Epidermal melanocyte (primary cell): ENCODE measurements around the gene FAM171A1.
"Not testable (repeated sequence)": the region's sequence is repeated elsewhere in the genome, so short reads cannot be mapped to it uniquely, and the experiment has no call there.

Source experiments
- DNase-seq: peaks from one replicate; pipeline ENCODE4 v3.0.0; 2011; ENCODE audit warnings: low spot score; ENCODE audit not compliant: insufficient read length

Gene FAM171A1

DNA sequence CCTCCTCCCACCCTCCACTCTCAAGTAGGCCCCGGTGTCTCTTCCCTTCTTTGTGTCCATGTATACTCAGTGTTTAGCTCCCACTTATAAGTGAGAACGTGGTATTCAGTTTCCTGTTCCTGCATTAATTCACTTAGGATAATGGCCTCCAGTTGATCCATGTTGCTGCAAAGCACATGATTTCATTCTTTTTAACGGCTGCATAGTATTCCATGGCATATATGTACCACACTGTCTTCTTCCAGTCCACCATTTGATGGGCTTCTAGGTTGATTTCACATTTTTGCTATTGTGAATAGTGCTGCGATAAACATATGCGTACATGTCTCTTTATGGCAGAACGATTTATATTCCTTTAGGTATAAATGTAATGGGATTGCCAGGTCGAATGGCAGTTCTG lies 51.0 kb downstream of the FAM171A1 start:
- no peak for DNase-seq

DNA sequence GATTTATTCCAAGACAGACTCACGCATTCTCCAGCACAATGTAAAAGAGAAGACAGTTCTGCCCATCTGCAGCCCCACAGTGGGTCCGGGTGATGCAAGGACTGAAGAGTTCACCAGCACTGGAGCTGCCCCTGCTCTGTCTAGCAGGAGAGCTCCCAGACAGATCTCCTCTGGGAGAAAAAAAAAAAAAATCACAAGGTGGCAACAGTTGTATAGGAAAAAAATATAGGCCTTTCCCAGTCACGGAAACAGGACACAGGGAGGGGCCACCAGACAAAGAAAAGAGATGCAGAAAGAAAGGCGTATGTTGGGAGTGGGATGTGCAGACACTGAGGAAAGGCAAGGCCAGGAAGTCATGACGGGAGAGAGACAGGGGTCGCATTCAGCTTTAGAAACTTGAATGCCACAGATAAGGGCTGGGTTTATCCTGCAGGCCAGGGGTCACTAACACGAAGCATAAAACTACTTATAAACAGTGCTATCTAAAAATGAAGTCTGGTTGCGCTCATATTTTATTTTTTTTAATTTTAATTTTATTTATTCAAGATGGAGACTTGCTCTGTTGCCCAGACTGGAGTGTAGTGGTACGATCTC lies 54.1 kb downstream of the FAM171A1 start:
- DNase-seq = no peak

GRCh38 chr10:15316145-15316544 lies 54.9 kb downstream of the FAM171A1 start:
- no peak for DNase-seq

DNA sequence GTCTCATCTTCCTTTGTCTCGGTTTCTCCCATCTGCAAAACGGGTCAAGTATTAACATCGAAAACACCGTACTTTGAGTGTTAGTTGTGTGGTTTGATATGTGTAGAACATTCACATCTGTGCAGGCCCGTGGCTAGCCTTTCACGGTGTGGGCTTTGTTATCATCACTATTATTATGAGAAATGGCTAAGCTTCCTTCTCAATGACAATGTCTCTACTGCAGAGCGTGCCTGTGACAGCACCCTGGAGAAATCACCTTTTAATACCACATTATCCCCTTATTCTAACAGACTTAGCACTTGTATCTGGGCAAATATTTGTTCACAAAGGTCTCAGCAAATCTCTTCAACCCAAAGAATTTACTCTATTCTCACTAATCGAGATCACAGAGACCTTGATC lies 55.8 kb downstream of the FAM171A1 start:
- DNase-seq = no peak

GRCh38 chr10:15314482-15315045 lies 56.5 kb downstream of the FAM171A1 start:
- no peak for DNase-seq

DNA sequence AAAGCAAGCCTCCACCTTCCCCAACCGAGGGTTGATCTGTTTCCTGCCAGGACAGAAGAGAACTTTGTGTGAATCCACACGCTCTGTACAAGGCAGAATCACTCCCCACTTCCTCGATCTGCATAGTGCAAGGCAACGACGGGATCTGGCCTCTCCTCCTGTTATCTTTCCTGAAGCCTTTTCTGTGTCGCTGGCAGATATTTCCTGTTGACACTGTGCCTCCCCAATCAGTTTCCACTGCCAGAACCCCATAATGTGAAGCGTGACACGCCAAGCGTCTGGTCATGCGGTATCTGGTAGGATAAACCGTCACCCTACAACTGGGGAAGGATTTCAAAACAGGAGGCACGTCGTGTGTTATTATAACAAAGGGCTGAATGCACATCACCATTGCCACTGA lies 57.2 kb downstream of the FAM171A1 start:
- no peak for DNase-seq

DNA sequence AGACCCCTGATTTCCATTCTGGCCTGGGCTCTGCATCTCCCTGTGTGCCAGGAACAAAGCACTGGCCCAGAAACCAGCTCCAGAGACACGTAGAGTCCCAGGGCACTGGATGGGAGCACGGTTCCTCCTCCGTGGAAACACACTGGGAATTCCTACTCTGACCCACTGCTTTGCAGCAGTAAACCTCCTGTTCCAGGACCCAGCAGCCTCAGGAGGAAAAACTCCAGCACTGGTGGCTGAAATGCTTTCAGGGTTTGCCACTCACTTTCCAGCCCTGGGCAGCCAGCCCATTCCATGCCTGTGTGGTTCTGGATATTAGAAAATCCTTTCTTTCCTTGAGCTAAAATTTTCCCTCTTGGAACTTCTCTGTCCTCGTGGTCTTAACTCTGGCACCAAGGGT lies 58.0 kb downstream of the FAM171A1 start:
- DNase-seq = no peak

DNA sequence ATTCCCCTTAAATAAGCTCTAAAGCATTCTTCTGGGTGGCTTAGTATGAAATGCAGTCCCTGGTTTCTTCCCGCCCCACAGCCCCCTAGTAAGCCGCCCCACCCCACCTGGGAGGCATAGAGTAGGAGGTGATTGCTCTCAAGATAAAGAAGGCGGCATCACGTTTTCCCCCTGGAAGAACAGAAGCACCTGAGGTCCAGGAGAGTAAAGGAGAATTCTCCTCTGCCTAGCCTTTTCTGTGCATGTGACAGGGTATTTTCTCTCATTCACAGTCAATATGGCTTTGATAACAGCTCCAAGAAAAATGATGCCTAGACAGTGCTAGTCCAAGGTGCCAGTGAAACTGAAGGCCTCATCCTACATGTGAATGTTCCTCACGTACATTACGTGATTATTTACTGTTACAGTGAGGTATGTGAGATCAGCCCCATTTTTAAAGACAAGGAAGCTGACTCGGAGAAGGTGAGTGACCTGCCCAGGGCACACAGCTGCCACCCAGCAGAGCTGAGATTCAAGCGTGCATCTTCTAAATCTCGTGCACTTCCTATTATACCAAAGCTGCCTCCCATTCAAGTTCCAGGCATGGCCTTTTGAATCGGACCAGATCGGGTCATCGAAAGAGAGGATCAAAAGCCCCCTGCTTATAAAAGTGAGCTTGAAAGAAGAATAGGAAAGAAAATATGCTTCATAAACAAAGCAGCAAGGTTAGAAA lies 59.4 kb downstream of the FAM171A1 start:
- no peak for DNase-seq

DNA sequence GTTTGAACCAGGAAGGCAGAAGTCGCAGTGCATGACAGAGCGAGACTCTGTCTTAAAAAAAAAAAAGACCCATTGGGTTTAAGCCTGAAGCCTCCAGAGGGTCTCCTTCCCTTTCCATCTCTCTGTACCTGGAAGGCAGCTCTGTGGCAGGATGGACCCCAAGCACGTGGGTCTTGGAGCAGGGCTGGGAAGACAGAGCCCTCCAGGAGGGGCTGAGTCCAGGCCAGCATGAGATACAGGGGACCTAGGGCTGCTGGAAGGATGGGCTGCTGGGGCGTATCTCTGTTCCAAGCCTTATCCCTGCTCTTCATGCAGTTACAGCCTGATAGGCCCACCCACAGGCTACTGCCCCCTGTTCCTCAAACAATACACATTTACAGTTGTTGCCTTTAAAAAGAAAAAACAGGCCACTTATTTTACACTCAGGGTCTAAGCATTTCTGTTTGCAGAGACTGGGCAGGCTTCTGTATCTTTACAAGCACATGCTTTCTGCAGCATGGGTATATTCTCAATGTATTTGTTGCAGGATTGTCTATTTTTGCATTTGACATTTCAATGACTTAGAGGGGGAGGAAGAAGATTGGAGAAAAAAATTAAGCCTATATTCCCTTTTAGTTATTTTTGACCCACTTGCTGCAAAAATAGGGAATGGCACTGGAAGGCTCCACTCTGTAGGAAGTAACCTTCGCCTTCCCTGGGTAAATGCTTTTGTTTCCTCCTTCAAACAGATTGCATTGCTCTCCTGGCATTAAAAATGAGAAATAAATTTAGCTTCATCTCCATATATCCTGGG lies 60.1 kb downstream of the FAM171A1 start:
- DNase-seq = no peak

DNA sequence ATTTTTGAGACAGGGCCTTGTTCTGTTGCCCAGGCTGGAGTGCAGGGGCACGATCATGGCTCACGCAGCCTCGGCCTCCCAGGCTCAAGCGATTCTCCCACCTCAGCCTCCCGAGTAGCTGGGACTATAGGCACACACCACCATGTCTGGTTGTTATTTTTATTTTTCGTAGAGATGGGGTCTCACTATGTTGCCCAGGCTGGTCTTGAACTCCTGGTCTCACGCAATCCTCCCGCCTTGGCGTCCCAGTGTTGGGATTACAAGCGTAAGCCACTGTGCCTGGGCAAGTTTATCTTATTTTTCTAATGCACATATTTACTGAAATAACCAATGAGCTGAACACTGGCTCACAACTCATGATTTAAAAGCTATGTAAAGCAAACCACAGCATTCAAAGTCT lies 61.9 kb downstream of the FAM171A1 start:
- DNase-seq = no peak

GRCh38 chr10:15306735-15307280 lies 64.3 kb downstream of the FAM171A1 start:
- no peak for DNase-seq

- no peak for DNase-seq
Observed at GRCh38 chr10:15305634-15306033, 65.5 kb downstream of the FAM171A1 start.

DNA sequence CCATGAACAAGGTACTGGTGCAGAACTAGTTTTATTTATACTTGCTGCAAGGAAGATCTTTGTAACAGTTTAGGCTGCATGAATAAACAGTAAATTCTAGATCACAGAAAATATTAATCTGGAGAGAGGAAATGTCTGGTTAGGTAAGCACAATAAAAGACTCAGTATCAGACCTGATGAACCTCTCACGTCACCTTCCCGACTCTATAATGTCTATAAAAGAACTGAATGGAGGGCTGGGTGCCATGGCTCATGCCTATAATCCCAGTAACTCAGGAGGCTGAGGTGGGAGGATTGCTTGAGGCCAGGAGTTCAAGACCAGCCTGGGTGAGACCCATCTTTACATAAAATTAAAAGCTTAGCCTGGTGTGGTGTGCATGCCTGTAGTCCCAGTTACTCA lies 65.9 kb downstream of the FAM171A1 start:
- no peak for DNase-seq

GRCh38 chr10:15302188-15302956 lies 68.7 kb downstream of the FAM171A1 start:
- not testable (repeated sequence) for DNase-seq

- DNase-seq = no peak
Observed at GRCh38 chr10:15300697-15301096, 70.4 kb downstream of the FAM171A1 start.

GRCh38 chr10:15300145-15300544 lies 70.9 kb downstream of the FAM171A1 start:
- no peak for DNase-seq

DNA sequence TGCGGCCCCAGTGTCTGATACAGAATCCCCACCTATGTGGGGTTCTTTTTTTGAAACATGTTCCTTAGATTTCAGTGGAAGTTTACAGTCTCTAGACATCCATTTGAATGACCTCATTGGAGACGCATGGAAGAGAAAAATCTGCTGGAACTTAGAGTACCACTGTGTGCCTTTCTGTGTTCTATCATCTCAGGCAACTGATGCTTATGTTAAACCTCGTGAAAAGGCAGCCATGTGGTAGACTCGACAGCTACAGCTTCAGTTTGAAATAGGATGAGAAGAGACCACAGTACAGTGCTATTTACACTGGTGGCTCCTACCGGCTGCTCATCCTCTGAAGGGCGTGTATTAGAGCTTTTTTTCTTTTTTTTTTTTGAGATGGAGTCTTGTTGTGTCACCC lies 74.4 kb downstream of the FAM171A1 start:
- no peak for DNase-seq

GRCh38 chr10:15295537-15296325 lies 75.4 kb downstream of the FAM171A1 start:
- DNase-seq = no peak

DNA sequence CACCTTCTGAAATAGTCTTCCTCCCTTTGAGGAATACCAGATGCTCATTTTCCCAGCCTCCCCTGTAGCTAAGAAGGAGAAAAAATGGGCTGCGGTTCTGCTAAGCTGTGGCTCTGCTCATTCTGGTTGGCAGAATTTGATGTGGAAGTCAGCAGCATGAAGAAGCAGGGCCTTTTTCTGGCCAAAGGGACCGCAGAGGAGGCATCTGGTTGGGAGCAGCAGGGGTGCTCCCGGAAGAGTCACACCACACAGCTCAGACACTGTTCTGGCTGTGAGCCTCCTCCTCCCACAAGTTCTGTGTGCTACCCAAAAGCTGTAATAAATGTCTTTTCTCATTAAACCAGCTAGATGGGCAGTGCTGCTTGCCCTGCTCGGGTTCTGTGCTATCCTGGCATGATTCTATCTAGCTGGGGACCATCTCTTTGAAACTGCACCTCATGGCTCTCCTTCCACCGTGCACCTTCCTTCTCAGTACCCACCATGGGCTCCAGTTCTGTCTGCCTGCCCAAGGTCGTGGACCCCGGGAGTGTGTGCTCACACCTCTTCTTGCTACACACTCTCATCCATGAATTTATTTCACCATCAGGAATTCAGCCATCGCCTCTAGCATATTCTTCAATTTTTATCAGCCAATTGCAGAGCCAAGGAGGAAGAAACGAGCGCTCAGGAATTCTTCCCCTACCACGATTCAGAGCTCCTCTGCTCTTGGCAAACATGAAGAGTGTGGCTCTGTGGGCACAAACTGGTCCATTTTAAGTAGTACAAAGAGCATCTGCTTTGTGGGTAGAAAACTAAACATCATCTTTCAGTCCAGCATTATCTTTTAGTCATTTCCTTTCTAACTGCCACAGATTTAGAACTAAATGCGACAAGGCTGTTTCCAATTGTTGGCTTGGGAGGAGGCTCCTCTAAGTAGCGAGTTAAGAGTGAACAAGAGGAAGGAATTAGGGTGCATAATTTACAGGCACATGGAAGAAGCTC lies 76.9 kb downstream of the FAM171A1 start:
- no peak for DNase-seq
